NCI-H1930 (cell line): ENCODE measurements around the gene SLC27A1.

Experiments
- DNase-seq, 2 experiments: peaks; one replicate each; lab custom pipeline; 2025; lab: John Stamatoyannopoulos, UW

SLC27A1 gene

DNA sequence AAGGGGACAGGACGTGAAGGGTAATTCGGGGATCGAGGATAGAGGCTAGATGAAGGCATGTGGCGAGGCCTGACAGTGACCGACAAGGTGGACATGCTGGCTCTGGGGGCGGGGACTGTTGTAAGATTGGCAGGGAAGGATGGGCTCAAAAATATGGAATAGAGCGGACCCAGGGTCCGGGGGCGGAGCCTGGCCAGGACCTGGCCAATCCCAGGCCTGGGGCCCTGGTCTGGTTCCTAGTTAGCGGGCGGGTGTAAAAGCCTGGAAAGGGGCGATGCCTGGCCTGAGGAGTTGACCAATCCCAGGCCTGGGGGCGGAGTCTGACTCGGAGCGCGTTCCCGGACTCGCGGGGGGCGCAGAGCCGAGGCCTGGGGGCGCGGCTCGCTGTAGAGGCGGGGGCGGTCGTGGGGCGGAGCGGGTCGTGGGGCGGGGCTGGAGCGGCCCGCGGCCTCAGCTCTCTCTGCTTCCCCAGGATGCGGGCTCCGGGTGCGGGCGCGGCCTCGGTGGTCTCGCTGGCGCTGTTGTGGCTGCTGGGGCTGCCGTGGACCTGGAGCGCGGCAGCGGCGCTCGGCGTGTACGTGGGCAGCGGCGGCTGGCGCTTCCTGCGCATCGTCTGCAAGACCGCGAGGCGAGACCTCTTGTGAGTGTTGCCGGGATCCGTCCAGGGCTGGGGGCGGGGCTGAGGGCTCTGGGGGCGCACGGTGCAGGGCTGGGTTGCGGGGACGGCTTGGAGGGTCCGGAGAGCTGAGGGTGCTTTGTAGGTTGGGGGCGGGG, at the start of gene SLC27A1:
SLC27A1 (plus strand) TSS at position 457 of the 774 bp plus-strand sequence; CDS start at position 474, 17 bp downstream.
- peak; percentile 88 to 92 for DNase-seq

DNA sequence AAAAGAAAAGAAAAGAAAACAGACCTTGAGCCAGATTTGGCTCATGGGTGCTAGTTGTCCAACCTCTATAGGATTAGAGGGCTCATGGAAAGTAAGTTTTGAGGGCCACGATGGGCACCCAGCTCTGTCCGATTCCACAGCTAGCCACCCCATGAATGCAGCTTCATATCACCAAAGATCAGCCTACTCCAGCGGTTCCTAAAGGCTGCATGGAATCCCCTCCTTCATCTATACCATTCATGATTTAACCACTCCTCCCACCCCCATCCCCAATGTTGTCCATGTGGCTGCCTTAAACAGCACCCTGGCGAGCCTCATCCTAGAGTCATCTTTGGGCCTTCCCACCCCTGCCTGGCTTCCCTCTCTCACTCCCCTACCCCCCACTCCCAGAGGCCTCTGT, 48.4 kb upstream of the SLC27A1 start:
- DNase-seq, result no peak

DNA sequence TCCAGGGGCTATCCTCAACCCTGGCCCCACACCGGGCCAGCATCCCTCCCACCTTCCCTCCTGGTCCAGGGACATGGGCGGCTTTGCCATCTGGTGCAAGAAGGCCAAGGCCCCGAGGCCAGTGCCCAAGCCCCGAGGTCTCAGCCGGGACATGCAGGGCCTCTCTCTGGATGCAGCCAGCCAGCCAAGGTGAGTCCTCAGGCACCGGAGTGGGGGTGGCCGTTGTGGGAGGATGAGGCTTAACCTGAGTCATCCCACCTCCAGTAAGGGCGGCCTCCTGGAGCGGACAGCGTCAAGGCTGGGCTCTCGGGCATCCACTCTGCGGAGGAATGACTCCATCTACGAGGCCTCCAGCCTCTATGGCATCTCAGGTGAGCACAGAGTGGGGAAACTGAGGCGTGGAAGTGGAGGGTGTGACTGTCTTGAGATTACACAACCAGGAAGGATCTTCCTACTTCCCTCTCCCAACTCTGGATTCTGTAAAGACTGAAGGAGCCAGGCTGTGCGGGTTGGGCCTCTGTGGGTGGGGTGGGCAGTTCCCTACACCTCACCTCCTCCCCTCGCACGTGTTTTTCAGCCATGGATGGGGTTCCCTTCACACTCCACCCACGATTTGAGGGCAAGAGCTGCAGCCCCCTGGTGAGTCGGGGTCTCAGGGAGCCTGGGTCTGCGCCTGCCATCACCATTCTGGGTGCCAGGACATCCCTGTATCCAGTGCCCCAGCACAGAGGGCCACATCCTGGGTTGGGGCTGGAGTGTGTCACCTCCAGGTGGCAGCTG, 46.7 kb upstream of the SLC27A1 start:
- DNase-seq, result no peak

DNA sequence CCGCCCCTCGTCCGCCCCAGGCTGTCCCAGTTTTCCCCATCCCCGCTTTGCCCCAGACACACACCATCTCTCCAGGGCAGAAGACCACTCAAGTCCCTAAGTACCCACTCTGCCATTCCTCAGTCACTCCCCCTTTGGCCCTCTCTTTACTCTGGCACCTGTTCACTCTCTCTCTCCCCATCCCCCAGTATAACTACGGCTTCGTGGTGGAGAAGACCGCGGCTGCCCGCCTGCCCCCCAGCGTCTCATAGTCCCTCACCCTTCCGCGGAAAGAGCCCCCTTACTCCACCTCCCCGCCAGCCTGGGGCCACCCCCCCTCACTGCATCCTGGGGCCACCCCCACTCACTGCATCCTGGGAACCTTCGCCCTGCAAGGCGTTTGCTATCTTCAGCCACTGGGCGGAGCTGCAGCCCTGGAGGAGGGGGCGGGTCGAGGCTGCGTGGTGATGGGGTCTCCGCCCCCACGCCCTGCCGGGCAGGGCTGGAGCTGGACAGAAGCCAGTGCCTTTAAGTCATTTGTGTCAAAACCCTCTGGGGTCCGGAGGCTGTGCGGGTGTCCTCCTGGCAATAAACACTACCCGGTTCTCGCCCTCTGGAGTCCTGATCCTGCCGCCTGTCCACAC, 45.5 kb upstream of the SLC27A1 start:
- DNase-seq, result peak; percentile 64 to 72

DNA sequence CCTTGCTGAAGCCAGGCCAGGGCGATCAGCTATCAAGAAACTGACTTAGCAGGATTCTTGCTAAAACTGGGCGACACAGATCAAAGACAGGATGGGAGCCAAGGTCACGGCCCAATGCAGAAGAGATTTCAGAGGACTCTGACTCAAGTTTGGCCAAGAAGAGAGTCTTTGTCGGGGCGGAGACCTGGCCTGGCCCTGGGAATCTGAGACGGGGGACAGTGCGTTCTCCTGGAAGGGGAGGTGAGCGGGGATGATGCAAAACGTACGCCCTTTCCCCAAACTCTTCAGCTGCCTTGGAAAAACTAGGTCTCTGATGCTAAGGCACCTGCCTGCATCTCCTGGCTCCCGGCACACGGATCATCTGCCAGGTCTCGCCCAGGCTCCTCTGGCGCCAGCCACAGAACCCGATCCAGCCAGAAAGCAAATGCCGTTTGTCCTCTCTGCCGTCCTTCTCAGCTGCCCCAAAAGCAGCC, 40.6 kb upstream of the SLC27A1 start:
- DNase-seq, result no peak

DNA sequence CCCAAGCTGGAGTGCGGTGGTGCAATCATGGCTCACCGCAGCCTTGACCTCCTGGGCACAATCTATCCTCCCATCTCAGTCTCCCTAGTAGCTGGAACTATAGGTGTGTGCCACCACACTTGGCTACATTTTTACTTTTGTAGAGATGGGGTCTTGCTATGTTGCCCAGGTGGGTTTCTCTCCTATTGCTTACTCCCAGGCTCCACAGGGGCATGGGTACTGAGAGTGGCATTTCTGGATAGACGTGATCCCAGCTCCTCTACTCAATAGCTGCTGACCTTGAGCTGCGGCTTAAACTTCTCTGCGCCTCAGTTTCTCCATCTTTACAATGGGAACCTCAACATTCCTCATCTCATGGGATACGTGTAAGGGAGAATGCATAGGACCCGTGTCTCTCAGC, 38.9 kb upstream of the SLC27A1 start:
- no peak for DNase-seq

DNA sequence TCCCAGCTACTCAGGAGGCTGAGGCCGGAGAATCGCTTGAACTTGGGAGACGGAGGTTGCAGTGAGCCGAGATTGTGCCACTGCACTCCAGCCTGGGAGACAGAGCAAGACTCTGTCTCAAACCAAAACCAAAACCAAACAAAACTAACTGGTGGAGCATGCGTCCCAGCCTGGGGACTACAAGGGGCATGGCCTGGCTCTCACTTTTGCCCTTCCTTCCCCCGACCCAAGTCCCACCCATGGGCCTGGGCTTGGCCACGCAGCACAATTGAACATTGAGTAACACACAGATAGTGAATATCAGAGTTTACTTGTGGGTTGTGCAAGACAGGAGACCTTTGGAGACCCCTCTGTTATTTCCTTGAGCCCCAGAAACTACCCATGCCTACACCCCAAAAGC, 35.1 kb upstream of the SLC27A1 start:
- no peak for DNase-seq

DNA sequence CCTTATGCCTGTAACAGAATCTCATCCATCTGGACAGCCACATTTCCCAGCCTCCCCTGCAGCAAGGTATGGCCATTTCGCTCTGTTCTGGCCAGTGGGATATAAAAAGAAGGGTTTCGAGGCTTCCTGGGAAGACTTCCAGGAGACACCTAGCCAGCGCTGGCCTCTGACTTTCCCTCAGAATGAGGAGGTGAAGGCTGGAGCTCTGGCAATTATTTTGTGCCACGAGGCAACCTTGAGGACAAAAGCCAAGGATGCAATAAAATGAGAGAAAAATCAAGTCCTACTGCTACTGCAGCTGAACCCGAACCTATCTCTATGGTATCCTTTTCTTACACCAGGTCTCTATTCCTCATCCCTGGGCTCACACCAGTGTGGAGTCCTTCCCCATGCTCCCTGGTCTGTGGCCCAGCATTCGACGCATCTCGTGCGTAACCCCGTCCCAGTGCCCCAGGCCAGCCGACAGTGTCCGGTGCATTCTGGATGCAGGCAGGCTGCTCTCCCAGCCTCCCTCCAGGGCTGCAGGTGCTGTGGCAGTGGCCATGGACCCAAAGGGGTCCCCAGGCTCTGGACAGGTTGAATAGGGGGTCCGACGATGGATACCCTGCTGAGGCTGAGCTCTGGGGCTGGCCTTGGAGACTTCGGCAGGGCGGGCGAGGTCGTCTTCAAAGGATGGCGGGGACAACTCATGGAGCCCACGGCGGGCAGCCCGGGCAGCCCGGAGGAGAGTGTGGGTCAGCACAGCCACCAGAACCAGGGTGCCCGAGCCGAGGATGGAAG, 34.0 kb upstream of the SLC27A1 start:
- DNase-seq, result no peak

DNA sequence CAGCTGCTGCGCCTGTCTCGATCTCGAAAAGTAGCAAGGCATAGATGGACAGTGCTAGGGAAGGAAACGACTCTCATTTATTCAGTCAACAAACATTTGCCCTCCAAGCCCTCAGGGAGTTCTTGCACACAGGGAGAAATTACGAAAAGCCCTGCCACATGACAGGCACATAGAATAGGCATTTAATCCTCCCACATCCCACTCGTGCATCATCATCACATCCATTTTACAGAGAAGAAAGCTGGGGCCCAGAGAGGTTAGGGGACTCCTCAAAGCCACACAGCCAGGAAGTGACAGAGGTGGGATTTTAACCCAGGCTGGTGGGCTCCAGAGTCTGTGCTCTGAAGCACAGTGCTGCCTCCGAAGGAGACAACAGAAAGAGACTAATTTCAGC, 33.5 kb upstream of the SLC27A1 start:
- no peak for DNase-seq

DNA sequence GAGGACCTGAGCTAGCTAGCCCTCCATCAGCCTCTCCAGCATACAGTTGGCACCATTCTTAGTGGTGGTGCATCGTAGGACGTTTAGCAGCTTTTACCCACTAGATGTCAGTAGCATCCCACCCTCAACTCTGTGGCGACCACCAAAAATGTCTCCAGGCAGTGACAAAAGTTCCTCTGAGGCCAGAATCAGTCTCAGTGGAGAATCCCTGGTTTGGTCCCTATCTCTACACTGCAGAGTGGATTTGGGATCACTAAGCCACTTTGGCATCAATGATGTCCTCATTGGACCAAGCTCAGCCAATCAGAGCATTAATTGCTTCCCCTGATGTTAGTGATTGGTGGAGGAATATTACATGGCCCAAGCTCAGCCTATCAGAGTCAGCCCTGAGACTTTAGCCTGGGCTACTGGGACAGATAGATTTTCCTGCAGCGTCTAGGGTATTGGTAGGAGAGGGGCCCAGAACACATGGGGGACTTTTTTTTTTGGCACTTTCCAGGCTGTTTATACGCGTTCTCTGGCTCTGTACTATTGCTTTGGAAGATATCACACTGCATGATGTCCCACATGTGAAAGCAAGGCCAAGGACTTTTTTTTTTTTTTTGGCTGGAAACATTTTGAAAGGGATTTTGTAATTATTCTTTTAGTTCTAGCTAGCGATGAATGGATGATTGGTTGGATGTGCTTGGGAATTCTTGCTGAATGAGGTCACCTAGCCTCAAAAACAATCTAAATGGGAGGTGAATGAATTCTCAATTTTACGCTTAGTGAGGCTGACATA, 28.9 kb upstream of the SLC27A1 start:
- DNase-seq, result no peak

DNA sequence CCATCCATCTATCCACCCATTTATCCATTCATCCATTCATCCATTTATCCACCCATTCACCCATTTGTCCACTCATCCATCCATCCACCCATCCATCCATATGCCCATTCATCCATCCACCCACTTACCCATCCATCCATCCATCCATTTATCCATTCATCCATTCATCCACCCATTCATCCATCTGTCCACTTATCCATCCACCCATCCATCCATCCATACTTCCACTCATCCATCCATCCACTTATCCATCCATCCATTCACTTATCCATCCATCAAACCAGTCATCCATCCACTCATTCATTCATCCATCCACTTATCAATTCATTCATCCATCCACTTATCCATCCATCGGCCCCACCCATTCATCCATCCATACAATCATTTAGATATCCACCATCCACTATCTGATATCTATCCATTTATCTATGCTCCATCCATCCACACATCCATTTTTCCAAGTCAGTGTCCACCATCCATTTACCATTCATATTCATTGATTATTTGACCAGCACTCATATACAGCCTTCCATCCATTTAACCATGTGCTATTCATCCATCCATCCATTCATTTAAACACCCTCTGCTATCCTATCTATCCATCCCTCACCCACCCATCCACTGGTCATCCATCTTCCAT, 24.7 kb upstream of the SLC27A1 start:
- no peak for DNase-seq

DNA sequence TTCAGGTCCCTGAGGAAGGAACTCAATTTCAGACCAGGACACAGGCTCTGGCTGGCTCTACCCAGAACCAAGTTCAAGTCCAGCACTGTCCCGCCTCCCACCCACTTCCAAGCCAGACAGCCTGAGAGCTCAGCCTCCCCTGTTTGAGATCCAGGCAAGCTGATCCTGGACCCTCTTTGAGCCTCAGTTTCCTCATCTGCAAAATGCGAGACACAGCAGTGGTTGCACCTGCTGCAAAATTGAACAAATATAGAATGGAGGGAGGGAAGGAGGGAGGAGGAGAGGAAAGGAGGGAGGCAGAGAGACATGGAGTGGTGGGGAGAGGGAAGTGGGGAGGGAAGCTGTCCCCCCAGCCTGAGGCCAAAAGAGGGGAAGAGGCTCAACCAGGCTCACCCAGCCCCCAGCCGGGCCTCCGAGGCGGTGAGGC, 22.6 kb upstream of the SLC27A1 start:
- no peak for DNase-seq

DNA sequence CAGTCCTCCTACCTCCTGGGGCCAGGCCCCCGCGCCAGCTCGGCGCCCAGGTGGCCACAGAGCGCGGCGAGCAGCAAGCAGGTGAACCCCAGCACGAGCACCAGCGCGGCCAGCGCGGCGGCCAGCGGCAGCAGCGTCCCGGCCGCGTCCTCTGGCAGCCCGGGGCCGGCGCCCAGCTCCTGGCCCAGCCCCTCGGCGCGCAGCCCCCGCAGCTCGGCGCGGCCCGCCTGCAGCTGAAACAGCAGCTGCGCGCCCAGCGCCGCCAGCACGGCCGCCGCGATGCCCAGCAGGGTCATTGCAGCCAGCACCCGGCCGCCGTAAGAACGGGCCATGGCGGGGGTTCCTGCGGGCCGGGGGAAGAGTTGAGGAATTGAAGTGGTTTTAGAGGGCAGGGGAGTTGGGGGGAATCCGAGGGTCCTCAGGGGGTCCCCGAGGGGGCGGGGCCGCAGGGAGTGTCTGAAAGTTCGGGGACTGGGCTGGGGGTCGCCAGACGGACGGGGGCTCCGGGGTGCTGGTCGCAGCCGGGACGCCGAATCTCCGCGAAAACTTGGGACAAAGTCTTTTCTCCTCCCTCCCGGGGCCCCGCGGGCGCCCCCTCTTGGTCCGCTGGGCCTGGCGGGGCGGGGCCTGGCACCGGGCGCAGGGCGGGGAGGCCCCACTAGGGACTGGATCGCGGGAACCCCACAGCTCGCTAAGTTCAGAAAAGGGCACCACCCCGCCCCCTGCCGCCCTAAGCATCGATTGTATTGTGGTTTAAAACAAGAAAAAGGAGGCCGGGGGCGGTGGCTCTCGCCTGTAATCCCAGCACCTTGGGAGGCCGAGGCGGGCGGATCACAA, 22.0 kb upstream of the SLC27A1 start, which contains the start of gene TMEM221:
TMEM221 (minus strand) TSS at position 538 of the 837 bp plus-strand sequence; CDS start at position 332, 206 bp downstream.
- DNase-seq, result no peak

DNA sequence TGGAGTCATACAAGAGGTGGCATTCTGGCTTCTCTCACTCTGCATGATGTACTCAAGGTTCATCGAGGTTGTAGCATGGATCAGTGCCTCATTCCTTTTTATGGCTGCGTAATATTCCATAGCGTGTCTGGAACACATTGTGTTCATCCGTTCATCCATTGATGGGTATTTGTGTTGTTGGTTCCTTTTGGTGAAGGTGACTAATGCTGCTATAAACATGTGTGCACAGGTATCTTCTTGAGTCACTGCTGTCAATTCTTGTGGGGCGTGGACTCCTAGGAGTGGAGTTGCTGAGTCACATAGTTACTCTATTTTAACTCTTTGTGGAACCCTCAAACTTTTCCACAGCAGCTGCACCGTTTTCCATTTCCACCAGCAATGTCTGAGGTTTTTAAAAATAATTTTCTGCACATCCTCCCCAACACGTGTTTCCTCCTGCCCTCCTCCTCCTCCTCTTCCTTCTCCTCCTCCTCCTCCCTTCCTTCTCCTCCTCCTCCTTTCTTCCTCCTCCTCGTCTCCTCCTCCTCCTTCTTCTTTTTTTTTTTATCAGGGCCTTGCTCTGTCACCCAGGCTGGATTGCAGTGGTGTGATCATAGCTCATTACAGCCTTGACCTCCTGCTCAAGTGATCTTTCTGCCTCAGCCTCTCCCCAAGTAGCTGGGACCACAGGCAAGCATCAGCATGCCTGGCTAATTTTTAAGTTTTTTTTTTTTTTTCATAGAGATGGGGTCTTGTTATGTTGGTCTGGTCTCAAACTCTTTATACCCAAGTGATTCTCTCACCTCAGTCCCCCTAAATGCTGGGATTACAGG, 19.9 kb upstream of the SLC27A1 start:
- DNase-seq, result no peak

DNA sequence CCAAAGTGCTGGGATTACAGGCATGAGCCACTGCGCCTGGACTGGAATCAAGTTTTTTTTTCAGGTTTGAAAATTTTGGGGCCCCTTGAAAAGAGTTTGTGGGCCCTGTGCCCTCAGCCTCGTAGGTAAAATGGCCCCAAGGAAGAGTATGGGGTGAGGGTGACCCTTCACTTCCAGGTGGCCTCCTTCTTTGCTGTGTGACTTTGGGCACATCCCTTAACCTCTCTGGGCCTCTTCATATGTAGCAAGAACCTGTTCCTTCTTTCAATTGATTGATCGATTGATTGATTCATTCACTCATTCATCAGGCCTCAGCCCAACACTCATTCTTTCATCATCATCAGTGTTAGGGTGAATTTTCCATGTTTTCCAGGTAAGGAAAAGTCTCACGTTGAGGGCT, 18.5 kb upstream of the SLC27A1 start:
- DNase-seq, result no peak

DNA sequence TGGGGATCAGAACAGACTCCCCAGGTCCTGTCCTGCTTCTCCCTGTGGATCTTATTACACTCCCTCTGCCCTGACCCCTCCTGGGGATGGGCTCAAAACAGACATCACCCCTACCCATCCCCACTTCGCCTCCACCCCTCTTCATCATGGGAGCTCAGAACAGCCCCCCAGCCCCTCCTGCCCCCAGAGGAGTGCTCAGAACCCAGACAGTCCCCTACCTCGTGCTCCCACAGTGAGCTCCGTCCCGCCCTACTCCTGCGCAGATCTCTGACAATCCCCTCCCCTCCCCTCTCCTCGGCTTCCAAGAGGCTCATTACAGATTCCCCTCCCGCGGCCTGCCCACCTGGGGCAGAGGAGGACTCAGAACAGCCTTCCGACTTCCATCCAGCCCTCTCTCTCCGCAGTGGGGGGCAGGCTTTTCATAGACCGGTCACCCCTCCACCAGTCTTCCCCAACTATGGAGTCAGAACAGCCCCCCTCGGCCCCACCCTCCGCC, 15.7 kb upstream of the SLC27A1 start:
- DNase-seq, result no peak

DNA sequence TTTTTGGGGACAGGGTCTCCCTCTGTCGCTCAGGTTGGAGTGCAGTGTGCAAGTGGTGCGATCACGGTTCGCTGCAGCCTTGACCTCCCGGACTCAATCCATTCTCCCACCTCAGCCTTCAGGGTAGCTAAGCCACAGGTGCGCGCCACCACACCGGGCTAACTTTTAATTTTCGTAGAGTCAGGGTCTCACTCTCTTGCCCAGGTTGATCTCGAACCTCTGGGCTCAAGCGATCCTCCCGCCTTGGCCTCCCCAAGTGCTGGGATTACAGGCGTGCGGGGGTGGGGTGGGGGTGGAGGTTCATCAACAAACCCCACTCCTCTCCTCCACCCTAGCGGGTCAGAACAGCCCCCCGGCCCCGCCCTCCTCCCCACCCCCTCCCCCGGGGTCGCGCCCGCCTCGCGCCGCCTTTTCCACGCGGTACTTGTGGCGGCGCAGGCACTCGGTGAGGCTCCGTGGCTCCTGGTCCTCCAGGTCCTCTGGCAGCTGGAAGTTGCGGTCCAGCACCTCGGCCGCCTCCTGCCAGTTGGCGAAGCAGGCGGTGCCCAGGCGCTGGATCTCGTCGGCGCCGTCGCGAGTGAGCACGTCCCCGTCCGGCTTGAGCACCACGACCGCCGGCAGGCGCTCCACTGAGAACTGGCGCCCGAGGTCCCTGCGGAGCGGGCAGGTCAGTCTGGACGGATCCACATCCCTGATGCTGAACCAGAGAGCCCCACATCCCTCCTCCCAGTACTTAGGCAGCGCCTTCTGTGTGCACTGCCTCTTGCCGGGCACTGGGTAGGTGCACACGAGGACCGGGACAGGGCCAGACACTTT, 14.8 kb upstream of the SLC27A1 start:
- DNase-seq, result no peak

DNA sequence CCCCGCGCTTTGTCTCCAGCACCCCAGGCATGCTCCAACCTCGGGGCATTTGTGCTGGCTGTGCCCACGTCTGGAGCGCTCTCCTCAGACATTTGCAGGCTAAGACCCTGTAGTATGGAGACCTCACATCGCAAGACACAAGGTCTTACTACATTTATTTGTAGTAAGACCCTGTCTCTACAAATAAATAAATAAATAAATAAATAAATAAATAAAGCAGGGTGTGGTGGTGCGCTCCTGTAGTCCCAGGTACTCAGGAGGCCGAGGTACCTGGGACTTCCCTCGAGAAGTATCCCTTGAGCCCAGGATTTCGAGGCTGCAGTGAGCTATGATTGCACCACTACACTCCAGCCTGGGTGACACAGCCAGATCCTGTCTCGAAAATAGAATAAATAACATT, 14.2 kb upstream of the SLC27A1 start:
- DNase-seq, result no peak
